ENCODE data around the gene THSD7A.

THSD7A gene

GRCh38 chr7:11591055-11591633 lies 240.9 kb downstream of the THSD7A start:
- TF ChIP-seq, protein P1, sequence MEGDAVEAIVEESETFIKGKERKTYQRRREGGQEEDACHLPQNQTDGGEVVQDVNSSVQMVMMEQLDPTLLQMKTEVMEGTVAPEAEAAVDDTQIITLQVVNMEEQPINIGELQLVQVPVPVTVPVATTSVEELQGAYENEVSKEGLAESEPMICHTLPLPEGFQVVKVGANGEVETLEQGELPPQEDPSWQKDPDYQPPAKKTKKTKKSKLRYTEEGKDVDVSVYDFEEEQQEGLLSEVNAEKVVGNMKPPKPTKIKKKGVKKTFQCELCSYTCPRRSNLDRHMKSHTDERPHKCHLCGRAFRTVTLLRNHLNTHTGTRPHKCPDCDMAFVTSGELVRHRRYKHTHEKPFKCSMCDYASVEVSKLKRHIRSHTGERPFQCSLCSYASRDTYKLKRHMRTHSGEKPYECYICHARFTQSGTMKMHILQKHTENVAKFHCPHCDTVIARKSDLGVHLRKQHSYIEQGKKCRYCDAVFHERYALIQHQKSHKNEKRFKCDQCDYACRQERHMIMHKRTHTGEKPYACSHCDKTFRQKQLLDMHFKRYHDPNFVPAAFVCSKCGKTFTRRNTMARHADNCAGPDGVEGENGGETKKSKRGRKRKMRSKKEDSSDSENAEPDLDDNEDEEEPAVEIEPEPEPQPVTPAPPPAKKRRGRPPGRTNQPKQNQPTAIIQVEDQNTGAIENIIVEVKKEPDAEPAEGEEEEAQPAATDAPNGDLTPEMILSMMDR (IDR thresholded peaks at IDR 0.05; ENCODE audit: insufficient read depth, low read depth, low read length, missing control alignments), result no peak
- no peak overlapping the region for H3K4me3 ChIP-seq (ENCODE audit: low read depth, low read length)
- no peak for DNase-seq (ENCODE audit: low read depth)

DNA sequence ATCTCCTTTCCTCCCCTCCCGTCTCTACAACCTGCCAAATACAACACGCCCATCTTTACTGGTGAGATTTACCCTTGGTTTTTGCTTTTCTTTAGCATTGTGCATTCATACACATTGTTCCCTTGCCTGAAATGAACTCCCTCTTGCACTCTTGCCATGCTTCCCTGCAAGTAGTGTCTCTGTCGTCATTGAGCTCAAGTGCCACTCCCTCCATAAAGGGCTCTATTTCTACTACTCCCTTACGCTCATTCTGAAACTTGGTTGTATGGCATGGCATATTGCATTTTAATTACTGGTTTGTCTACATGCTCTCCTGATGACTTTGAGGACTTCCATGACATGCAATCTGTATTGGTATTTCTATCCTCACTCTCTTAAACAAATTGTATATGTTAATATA lies 242.7 kb downstream of the THSD7A start:
- TF ChIP-seq, protein P1 (IDR thresholded peaks at IDR 0.05; ENCODE audit: insufficient read depth, low read depth, low read length, missing control alignments), result no peak
- no peak for DNase-seq (ENCODE audit: low read depth)
- H3K4me3 ChIP-seq (ENCODE audit: low read depth, low read length), result no peak overlapping the region

- peak; percentile 6 for DNase-seq (ENCODE audit: low read depth)
- TF ChIP-seq, protein P1 (IDR thresholded peaks at IDR 0.05; ENCODE audit: insufficient read depth, low read depth, low read length, missing control alignments), result no peak
- no peak overlapping the region for H3K4me3 ChIP-seq (ENCODE audit: low read depth, low read length)
These were observed 244.2 kb downstream of the THSD7A start for GRCh38 chr7:11587814-11588213.

DNA sequence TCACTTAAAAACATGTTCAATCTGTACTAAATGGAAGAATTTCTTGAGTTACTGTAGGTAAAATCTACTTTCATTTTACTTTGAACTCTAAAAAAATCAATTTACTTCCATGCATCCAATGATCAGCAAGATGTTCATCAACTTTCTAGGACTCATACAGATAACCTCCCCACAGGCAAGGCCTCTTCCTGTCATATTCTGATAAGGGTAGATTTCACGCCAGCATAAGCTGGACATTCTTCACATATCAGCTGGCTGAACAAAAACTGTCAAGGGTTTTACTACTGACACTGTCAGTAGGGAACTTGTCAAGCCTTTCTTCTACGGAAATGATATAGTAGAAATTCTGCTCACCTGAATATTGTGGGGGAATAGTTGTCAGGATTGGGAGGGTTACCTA lies 244.9 kb downstream of the THSD7A start:
- no peak overlapping the region for H3K4me3 ChIP-seq (ENCODE audit: low read depth, low read length)
- DNase-seq (ENCODE audit: low read depth), result no peak
- TF ChIP-seq, protein P1 (IDR thresholded peaks at IDR 0.05; ENCODE audit: insufficient read depth, low read depth, low read length, missing control alignments), result no peak

GRCh38 chr7:11584406-11585031 lies 247.5 kb downstream of the THSD7A start:
- TF ChIP-seq, protein P1 (IDR thresholded peaks at IDR 0.05; ENCODE audit: insufficient read depth, low read depth, low read length, missing control alignments), result no peak
- no peak for DNase-seq (ENCODE audit: low read depth)
- H3K4me3 ChIP-seq (ENCODE audit: low read depth, low read length), result no peak overlapping the region

GRCh38 chr7:11579141-11579540 lies 252.9 kb downstream of the THSD7A start:
- TF ChIP-seq, protein P1 (IDR thresholded peaks at IDR 0.05; ENCODE audit: insufficient read depth, low read depth, low read length, missing control alignments), result no peak
- no peak for DNase-seq (ENCODE audit: low read depth)
- no peak overlapping the region for H3K4me3 ChIP-seq (ENCODE audit: low read depth, low read length)

- no peak overlapping the region for H3K4me3 ChIP-seq (ENCODE audit: low read depth, low read length)
- no peak for DNase-seq (ENCODE audit: low read depth)
- TF ChIP-seq, protein P1 (IDR thresholded peaks at IDR 0.05; ENCODE audit: insufficient read depth, low read depth, low read length, missing control alignments), result no peak
These were observed 255.7 kb downstream of the THSD7A start for GRCh38 chr7:11576310-11576709.

Measured in GM12865 (cell line).